ENCODE data around the gene FUS. TPM values are rescaled to one million over a fixed set of nuclear protein-coding genes. Genes with fewer than 3 reads are reported as not detected.
"Not testable (repeated sequence)": the region's sequence is repeated elsewhere in the genome, so short reads cannot be mapped to it uniquely, and the experiment has no call there.

The FUS gene
- total and polyA plus RNA-seq, 5 donors = 112 to 172 (median 144) TPM

- ATAC-seq = no peak
- no peaks in the 10 kb centered on the region for H3K9me3 ChIP-seq (ENCODE audit: control insufficient read depth, low read length)
- peaks cover 8% of the 10 kb centered on the region for H3K4me1 ChIP-seq (ENCODE audit: control insufficient read depth, insufficient read depth, low read length)
- WGBS = 47% methylated on average over 22 of the region's 22 CpGs
- H3K4me3 ChIP-seq (ENCODE audit: low read length) = no peak within 1 kb of the TSS
- no peak within 1 kb of the TSS for H3K27ac ChIP-seq (ENCODE audit: low read length)
- no peaks in the 10 kb centered on the region for H3K27me3 ChIP-seq (ENCODE audit: control insufficient read depth, insufficient read depth)
- intact Hi-C loops (cut with DNase I) = no loop called here
- DNase-seq = peak in 1 of 3 donors; percentile 63
Observed at GRCh38 chr16:31135535-31136286, 44.2 kb upstream of the FUS start, which contains the start of gene PRSS8. PRSS8 (minus strand) TSS chr16:31135727; CDS start chr16:31135498, 229 bp downstream.

GRCh38 chr16:31136287-31136662 is 43.7 kb upstream of the FUS start:
- peaks cover 8% of the 10 kb centered on the region for H3K4me1 ChIP-seq (ENCODE audit: control insufficient read depth, insufficient read depth, low read length)
- no peak overlapping the region for H3K4me3 ChIP-seq (ENCODE audit: low read length)
- H3K9me3 ChIP-seq (ENCODE audit: control insufficient read depth, low read length) = no peaks in the 10 kb centered on the region
- no peak for ATAC-seq
- no peaks in the 10 kb centered on the region for H3K27me3 ChIP-seq (ENCODE audit: control insufficient read depth, insufficient read depth)
- 85% methylated on average over 6 of the region's 6 CpGs for WGBS
- intact Hi-C loops (cut with DNase I) = no loop called here
- no peak for DNase-seq
- H3K27ac ChIP-seq (ENCODE audit: low read length) = no peak overlapping the region

GRCh38 chr16:31136822-31137499 is 43.0 kb upstream of the FUS start:
- ATAC-seq; intact Hi-C loops (cut with DNase I); H3K27ac ChIP-seq (ENCODE audit: low read length); DNase-seq; H3K27me3 ChIP-seq (ENCODE audit: control insufficient read depth, insufficient read depth); H3K9me3 ChIP-seq (ENCODE audit: control insufficient read depth, low read length); H3K4me3 ChIP-seq (ENCODE audit: low read length): not testable (repeated sequence)
- WGBS = 92% methylated on average over 20 of the region's 20 CpGs
- peaks cover 11% of the 10 kb centered on the region for H3K4me1 ChIP-seq (ENCODE audit: control insufficient read depth, insufficient read depth, low read length)

GRCh38 chr16:31138621-31139578 is 41.0 kb upstream of the FUS start:
- Histone ChIP-seq H3K4me3 (ENCODE audit: low read length) (no peak overlapping the region), H3K27ac (ENCODE audit: low read length) (no peak overlapping the region), H3K4me1 (ENCODE audit: control insufficient read depth, insufficient read depth, low read length) (peaks cover 11% of the 10 kb centered on the region), H3K9me3 (ENCODE audit: control insufficient read depth, low read length) (no peaks in the 10 kb centered on the region), H3K27me3 (ENCODE audit: control insufficient read depth, insufficient read depth) (no peaks in the 10 kb centered on the region)
- ATAC-seq (peak in 1 of 2 donors; percentile 42), DNase-seq (peak; percentile 67 to 83 (median 81))
- intact Hi-C loops (cut with DNase I) = no loop called here
- WGBS = 41% methylated on average over 27 of the region's 27 CpGs

- WGBS = 93% methylated on average over 9 of the region's 9 CpGs
- peaks cover 11% of the 10 kb centered on the region for H3K4me1 ChIP-seq (ENCODE audit: control insufficient read depth, insufficient read depth, low read length)
- H3K9me3 ChIP-seq (ENCODE audit: control insufficient read depth, low read length); DNase-seq; H3K4me3 ChIP-seq (ENCODE audit: low read length); ATAC-seq; H3K27me3 ChIP-seq (ENCODE audit: control insufficient read depth, insufficient read depth); H3K27ac ChIP-seq (ENCODE audit: low read length): not testable (repeated sequence)
- intact Hi-C loops (cut with DNase I) = loop anchor here in 1 of 4 donors (10.0 kb wide), 1 partner anchor 156 kb away; the partner anchor contains the start of gene HSD3B7
Observed at GRCh38 chr16:31141071-31141469, 38.9 kb upstream of the FUS start.

- ATAC-seq = peak; percentile 2 to 3
- 23% methylated on average over 10 of the region's 10 CpGs for WGBS
Observed at GRCh38 chr16:31141489-31142108, 38.3 kb upstream of the FUS start.

GRCh38 chr16:31142109-31143010 is 37.6 kb upstream of the FUS start:
- ATAC-seq (peak; percentile 96 to 97), DNase-seq (peak; percentile 99 to 100 (median 99))
- intact Hi-C loops (cut with DNase I) = loop anchor here in 1 of 4 donors (10.0 kb wide), 1 partner anchor 158 kb away; the partner anchor contains the start of gene HSD3B7
- Histone ChIP-seq H3K27me3 (ENCODE audit: control insufficient read depth, insufficient read depth) (no peaks in the 10 kb centered on the region), H3K4me3 (ENCODE audit: low read length) (peak overlapping the region; percentile 26), H3K4me1 (ENCODE audit: control insufficient read depth, insufficient read depth, low read length) (peaks cover 11% of the 10 kb centered on the region), H3K27ac (ENCODE audit: low read length) (peak overlapping the region; percentile 43), H3K9me3 (ENCODE audit: control insufficient read depth, low read length) (no peaks in the 10 kb centered on the region)
- 3% methylated on average over 89 of the region's 89 CpGs for WGBS

More at GRCh38 chr16:31141489-31142108, 38.3 kb upstream of the FUS start:
- Histone ChIP-seq H3K4me3 (ENCODE audit: low read length) (peak overlapping the region; percentile 16), H3K27me3 (ENCODE audit: control insufficient read depth, insufficient read depth) (no peaks in the 10 kb centered on the region), H3K9me3 (ENCODE audit: control insufficient read depth, low read length) (no peaks in the 10 kb centered on the region), H3K27ac (ENCODE audit: low read length) (peak overlapping the region; percentile 43), H3K4me1 (ENCODE audit: control insufficient read depth, insufficient read depth, low read length) (peaks cover 11% of the 10 kb centered on the region)
- intact Hi-C loops (cut with DNase I) = loop anchor here in 1 of 4 donors (10.0 kb wide), 1 partner anchor 157 kb away; the partner anchor contains the start of gene HSD3B7
- peak; percentile 53 to 76 (median 74) for DNase-seq

GRCh38 chr16:31143011-31143693 is 36.8 kb upstream of the FUS start:
- DNase-seq (peak in 2 of 3 donors; percentile 73 to 81), ATAC-seq (no peak)
- H3K9me3 ChIP-seq (ENCODE audit: control insufficient read depth, low read length) = no peaks in the 10 kb centered on the region
- intact Hi-C loops (cut with DNase I) = loop anchor here in 1 of 4 donors (10.0 kb wide), 1 partner anchor 158 kb away; the partner anchor contains the start of gene HSD3B7
- H3K4me1 ChIP-seq (ENCODE audit: control insufficient read depth, insufficient read depth, low read length) = peaks cover 11% of the 10 kb centered on the region
- no peaks in the 10 kb centered on the region for H3K27me3 ChIP-seq (ENCODE audit: control insufficient read depth, insufficient read depth)
- H3K27ac ChIP-seq (ENCODE audit: low read length) = no peak overlapping the region
- peak overlapping the region; percentile 26 for H3K4me3 ChIP-seq (ENCODE audit: low read length)
- 56% methylated on average over 22 of the region's 22 CpGs for WGBS

- Histone ChIP-seq H3K9me3 (ENCODE audit: control insufficient read depth, low read length) (no peaks in the 10 kb centered on the region), H3K4me3 (ENCODE audit: low read length) (no peak overlapping the region), H3K4me1 (ENCODE audit: control insufficient read depth, insufficient read depth, low read length) (peaks cover 6% of the 10 kb centered on the region), H3K27ac (ENCODE audit: low read length) (no peak overlapping the region), H3K27me3 (ENCODE audit: control insufficient read depth, insufficient read depth) (no peaks in the 10 kb centered on the region)
- ATAC-seq = no peak
- peak in 1 of 3 donors; percentile 49 for DNase-seq
- intact Hi-C loops (cut with DNase I) = loop anchor here in 1 of 4 donors (10.0 kb wide), 1 partner anchor 159 kb away; the partner anchor contains the start of gene HSD3B7
- WGBS = 87% methylated on average over 8 of the region's 8 CpGs
Observed at GRCh38 chr16:31143694-31144148, 36.2 kb upstream of the FUS start.
